GM19193 (cell line): Measurements from ENCODE around the gene UBE2C.

Experiments
- POLR2A ChIP-seq: IDR thresholded peaks from 4 replicates; pipeline ENCODE4 v1.6.1; 2011; ENCODE audit not compliant: insufficient read depth, insufficient read length; ENCODE audit errors: extremely low read depth

UBE2C gene

GRCh38 chr20:45822857-45823256, 10.4 kb downstream of the UBE2C start:
- no peak for TF ChIP-seq POLR2A

DNA sequence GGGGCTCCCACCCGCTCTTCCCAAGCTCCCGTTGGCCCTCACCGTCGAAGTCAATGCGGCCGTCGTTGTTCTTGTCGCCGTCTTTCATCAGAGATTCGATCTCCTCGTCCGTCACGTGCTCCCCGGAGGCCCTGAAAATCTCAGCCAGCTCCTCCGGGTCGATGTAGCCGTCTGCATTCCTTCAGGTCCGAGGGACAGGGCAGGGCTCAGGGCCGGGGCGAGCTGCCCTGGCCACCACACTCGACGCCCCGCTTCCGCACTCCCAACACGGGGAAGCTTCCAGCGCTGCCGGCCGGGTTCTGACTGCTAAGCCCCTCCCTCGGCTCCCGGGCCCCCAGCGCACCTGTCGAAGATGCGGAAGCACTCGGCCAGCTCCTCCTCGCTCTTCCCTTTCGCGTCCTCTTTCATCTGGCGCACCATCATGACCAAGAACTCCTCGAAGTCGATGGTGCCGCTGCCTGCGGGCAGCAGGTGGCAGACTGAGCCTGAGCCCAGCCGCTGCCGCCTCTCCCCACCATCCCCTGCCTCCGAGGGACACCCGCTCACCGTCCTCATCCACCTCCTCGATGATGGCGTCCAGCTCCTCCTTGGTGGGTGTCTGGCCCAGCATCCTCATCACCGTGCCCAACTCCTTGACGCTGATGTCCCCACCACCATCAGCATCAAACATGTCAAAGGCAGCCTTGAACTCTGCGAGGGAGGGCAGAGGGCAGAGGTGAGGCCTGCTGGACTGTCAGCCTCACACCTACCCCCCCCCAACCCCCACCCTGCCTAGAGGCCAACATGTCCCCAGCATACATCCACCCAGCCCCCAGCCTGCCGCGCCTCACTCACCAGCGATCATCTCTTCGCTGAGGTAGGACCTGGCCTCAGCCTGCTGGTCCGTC, 11.7 kb downstream of the UBE2C start:
- TF ChIP-seq POLR2A = no peak

GRCh38 chr20:45826381-45827019, 14.1 kb downstream of the UBE2C start:
- TF ChIP-seq POLR2A = no peak

DNA sequence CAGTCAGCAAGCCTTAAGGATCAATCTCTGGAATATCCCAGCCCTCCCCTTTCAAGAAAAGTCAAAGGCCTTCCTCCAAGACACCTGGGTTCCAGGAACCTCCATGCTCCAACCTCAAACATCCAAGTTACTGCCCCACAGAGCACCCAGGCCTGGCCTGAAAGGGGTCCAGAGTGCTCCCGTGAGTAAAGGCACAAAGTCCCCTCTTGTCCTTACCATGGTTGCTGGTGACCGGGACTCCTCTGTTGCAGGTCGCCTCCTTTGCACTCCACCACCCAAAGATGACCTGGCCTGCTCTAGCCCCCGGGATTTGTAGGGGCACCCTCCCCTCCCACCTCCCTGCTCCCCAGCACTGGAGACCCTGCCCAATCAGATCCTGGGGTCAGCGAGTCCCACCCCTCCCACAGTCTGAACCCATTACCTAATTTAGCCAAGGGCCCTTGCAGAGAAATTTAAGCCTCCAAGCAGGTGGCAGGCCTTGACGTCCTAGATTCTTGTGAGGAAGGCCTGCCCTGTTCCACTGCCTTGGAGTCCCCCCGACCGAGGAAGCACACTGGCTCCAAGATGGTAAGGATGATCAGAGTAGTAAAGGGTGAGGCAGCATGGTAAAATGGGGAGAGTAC, 14.7 kb downstream of the UBE2C start, which contains the start of gene TNNC2:
Gene TNNC2 (minus strand): TSS at position 283 of the 623 bp plus-strand sequence. CDS start 64 bp downstream, at position 219.
- TF ChIP-seq POLR2A = no peak

DNA sequence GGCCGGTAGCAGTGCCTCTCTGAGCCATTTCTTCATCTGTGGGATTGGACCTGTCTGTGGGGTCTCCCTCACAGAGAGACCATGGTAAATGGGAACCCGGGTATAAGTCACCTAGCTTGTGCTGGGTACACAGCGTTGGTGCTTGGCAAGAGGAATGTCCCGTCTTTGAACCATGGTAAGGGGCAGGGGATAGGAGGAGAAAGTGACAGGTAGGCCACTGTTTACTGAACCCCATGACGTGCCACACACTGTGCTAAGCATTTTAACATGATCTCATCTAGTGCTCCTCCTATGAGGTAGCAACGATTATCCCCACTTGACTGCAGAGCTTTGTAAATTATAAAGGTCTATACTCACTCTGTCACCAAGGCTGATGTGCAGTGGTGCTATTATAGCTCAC, 15.3 kb downstream of the UBE2C start:
- no peak for TF ChIP-seq POLR2A

DNA sequence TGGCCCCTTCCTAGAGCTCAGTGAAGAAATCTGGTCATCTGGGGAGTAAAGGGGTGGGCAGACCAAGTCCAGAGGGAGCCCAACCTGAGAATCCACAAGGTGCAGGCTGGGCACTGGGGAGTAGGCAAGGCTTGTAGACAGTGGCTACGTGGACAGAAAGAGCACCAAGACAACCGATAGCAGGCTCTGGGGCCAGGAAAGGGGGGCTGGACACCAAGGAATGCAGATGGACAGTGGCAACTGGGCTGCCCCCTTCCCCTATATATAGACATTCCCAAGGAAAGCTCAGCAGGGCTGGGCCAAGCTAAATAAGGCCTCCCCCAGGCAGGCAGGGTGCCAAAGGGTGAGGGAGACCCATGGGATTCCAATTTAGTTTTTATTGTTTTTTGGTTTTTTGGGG, 16.1 kb downstream of the UBE2C start:
- TF ChIP-seq POLR2A = no peak

DNA sequence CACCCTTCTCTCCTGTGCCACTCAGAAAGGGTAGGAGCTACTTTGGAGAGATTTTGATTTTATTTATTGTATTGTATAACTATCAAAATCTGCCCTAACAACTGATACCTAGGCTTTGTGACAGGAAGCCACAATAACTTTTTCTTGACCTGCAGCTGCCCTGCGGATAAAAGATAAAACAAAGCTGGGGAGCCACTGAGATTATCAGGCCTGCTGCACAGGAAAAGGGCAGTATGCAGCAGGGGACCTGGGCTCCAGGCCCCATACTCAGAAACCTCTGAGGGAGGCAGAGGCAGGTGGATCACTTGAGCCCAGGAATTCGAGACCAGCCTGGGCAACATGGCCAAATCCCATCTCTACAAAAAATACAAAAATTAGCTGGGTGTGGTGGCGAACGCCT, 20.2 kb downstream of the UBE2C start:
- TF ChIP-seq POLR2A = no peak

GRCh38 chr20:45833030-45833882, 20.8 kb downstream of the UBE2C start, which contains the start of gene SNX21:
Gene SNX21, plus strand, starts transcription at chr20:45833799. Its CDS starts 121 bp downstream, at chr20:45833920.
- no peak for TF ChIP-seq POLR2A

DNA sequence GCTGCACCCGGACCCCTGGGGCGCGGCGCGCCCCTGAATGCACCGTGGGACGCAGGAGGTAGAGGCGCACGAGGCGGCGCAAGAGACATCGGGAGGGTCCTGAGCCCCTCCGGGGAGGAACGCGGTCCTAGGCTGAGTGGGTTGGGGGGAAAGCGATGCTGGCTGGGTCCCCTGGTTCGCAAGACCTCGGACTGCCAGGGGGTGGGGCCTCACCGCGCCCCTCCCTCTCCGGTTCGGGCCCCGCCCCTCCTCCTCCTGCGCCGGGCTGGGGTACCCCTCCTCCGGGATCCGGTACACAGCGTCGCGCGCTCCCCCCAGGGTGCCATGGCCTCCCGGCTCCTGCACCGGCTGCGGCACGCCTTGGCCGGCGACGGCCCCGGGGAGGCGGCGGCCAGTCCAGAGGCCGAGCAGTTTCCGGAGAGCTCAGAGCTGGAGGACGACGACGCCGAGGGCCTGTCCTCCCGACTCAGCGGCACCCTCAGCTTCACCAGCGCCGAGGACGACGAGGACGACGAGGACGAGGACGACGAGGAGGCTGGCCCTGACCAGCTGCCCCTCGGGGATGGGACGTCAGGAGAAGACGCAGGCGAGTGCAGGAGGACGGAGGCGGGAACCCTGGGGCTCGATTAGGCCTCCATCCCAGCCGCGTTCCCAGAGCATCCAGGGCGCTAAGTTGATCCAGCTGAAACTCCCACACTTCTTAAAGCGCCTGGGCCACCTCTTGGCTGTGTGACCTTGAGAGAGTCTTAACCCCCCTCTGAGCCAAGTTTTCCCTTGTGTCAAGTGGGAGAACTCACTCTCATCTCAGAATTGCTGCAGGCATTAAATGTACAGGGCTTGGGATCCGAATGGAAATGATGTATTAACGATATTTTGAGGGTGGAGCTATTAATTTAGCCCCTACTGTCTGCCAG, 21.7 kb downstream of the UBE2C start:
- TF ChIP-seq POLR2A = no peak

- no peak for TF ChIP-seq POLR2A
Measured at GRCh38 chr20:45834797-45835161, 22.3 kb downstream of the UBE2C start.

DNA sequence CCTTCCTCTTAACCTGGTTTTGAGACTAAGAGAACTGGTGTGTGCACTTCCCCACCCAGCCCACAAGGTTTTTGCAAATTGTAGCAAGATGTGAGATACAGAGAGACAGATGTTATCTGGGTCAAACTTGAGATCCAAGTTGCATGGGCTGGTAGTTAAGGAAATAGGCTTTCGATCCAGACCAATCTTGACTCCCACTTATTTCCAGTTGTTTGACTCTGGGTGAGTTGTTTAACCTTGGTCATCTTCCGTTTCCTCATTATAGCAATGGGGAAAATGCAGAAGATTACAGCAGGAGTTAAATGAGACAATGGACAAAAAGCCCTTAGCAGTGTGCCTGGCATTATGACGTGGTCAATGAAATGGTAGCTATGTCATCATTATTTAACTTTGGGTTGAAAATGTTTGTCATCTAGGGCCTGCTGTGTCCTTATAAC, 22.9 kb downstream of the UBE2C start:
- no peak for TF ChIP-seq POLR2A

DNA sequence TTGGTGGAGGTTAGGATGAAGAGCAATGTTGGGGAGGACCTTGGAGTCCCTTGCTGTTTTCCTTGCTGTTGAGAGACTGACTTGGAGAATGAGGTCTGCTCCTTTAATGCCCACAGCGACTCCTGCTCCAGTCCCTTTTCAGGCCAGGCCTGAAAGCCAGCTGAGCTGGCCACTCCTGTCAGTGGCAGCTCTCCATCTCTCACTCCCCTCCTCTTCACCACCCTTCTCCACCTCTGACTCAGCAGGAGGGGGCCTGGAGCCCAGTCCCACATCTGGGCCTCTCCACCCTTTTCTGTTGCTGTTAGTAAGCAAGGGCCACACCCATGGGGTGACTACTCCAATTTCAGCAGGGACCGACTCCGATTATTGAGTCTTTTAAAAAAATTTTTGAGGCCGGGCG, 23.4 kb downstream of the UBE2C start:
- TF ChIP-seq POLR2A = no peak

DNA sequence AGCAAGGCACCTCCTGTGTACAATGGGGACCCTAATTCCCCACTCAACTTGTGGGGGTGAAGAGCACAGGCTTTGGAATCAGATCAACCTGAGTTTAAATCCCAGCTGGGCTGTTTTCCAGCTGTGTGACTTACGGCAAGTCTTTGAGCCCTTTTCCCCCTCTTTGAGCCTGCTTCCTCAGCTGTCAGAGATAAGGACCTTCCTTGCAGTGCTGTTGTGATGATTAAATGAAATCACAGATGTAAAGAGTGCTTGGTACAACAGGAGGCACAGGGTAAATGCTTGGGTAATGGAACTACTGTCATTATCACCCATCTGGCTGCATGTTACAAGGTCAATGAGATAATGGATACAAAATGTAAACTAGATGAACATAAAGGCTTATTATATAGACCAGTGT, 24.4 kb downstream of the UBE2C start:
- no peak for TF ChIP-seq POLR2A
